ENCODE data around the gene PTPRT.

- TF ChIP-seq CTCF (IDR thresholded peaks at IDR 0.05) (no peak), POLR2A (IDR thresholded peaks at IDR 0.05) (no peak)
Measured at GRCh38 chr20:43040427-43040826, 149.3 kb downstream of the PTPRT start.

Data from Peyer's patch (tissue), 4 donors.